IMR-90 (cell line): ENCODE results near the gene PCGF5. TPM values are rescaled to one million over a fixed set of nuclear protein-coding genes. Genes with fewer than 3 reads are reported as not detected.

Experiments
- ATAC-seq: fragments of 200-7000 bp; cut with Tn5 transposase; 2 replicates; pipeline ENCODE4 v1.9.1; 2020; ENCODE audit warnings: low read depth, mild to moderate bottlenecking, moderate library complexity
- BruUV-seq: library from RNA; stranded (reverse); fragments of 400-500 nt; replicated peaks from 2 replicates; lab custom pipeline; 2021; lab: Mats Ljungman, UMichigan
- CTCF ChIA-PET: fragments of 300-600 bp; formaldehyde crosslinking; extraction: SDS; loops from one replicate; lab custom pipeline; 2021; ENCODE audit warnings: antibody characterized with exemption; lab: Yijun Ruan, JAX
- POLR2A ChIA-PET: fragments of 300-600 bp; sonication (Branson Sonifier 250); formaldehyde crosslinking; loops from one replicate; lab custom pipeline; 2022; ENCODE audit warnings: antibody characterized with exemption; ENCODE audit not compliant: unreplicated experiment; lab: Charles Lee
- DNase-seq: peaks from one replicate; pipeline ENCODE4 v3.0.0; 2013
- H2AFZ ChIP-seq: replicated peaks from 2 replicates; pipeline ENCODE3; 2013; ENCODE audit warnings: low read length, mild to moderate bottlenecking; ENCODE audit not compliant: poor library complexity
- H2AK5ac ChIP-seq: 2 replicates; pipeline ENCODE4 v1.6.1; 2013; ENCODE audit warnings: low read depth, low read length, inconsistent platforms
- H2AK9ac ChIP-seq: replicated peaks from 2 replicates; pipeline ENCODE3; 2013; ENCODE audit warnings: mild to moderate bottlenecking, low read depth, low read length, moderate library complexity; ENCODE audit not compliant: poor library complexity
- H2BK120ac ChIP-seq: 2 replicates; pipeline ENCODE4 v1.6.1; 2013; ENCODE audit warnings: low read depth, low read length, inconsistent platforms
- H2BK15ac ChIP-seq: 3 replicates; pipeline ENCODE4 v1.6.1; 2013; ENCODE audit warnings: low read depth, low read length, inconsistent platforms
- H2BK20ac ChIP-seq: 2 replicates; pipeline ENCODE4 v1.6.1; 2013; ENCODE audit warnings: low read depth, mild to moderate bottlenecking, inconsistent platforms, low read length, moderate library complexity
- H2BK5ac ChIP-seq: 2 replicates; pipeline ENCODE4 v1.6.1; 2013; ENCODE audit warnings: mild to moderate bottlenecking, low read depth, low read length, inconsistent platforms; ENCODE audit not compliant: poor library complexity, severe bottlenecking
- H3K14ac ChIP-seq: replicated peaks from 2 replicates; pipeline ENCODE4 v1.6.1; 2013; ENCODE audit warnings: low read depth, low read length, inconsistent platforms
- H3K18ac ChIP-seq: 2 replicates; pipeline ENCODE4 v1.6.1; 2013; ENCODE audit warnings: low read depth, low read length, control low read depth
- H3K23ac ChIP-seq: 2 replicates; pipeline ENCODE4 v1.6.1; 2013; ENCODE audit warnings: low read depth, low read length, inconsistent platforms
- H3K27ac ChIP-seq: 2 replicates; pipeline ENCODE4 v1.5.1; 2013; ENCODE audit warnings: mild to moderate bottlenecking, control low read depth, low read length; ENCODE audit not compliant: insufficient read depth
- H3K27me3 ChIP-seq: 2 replicates; pipeline ENCODE4 v1.6.1; 2013; ENCODE audit warnings: low read length; ENCODE audit not compliant: control insufficient read depth, insufficient read depth
- H3K36me3 ChIP-seq: 2 replicates; pipeline ENCODE4 v1.6.1; 2013; ENCODE audit warnings: low read length, mixed read lengths; ENCODE audit not compliant: control insufficient read depth, insufficient read depth
- H3K4ac ChIP-seq: 2 replicates; pipeline ENCODE4 v1.6.1; 2013; ENCODE audit warnings: low read depth, low read length, inconsistent platforms
- H3K4me1 ChIP-seq: 2 replicates; pipeline ENCODE4 v1.6.1; 2013; ENCODE audit warnings: low read length, mixed read lengths; ENCODE audit not compliant: control insufficient read depth, insufficient read depth
- H3K4me2 ChIP-seq: 2 replicates; pipeline ENCODE4 v1.6.1; 2013; ENCODE audit warnings: low read depth, mild to moderate bottlenecking, control low read depth, low read length, moderate library complexity
- H3K4me3 ChIP-seq: 2 replicates; pipeline ENCODE4 v1.5.1; 2013; ENCODE audit warnings: low read depth, mild to moderate bottlenecking, control low read depth, low read length, moderate library complexity; ENCODE audit not compliant: insufficient read depth
- H3K56ac ChIP-seq: 2 replicates; pipeline ENCODE4 v1.6.1; 2013; ENCODE audit warnings: low read length, inconsistent platforms; ENCODE audit not compliant: insufficient read depth; ENCODE audit errors: extremely low read depth
- H3K79me1 ChIP-seq, 2 experiments: 2 replicates each; pipeline ENCODE4 v1.6.1; 2013; ENCODE audit warnings: low read length in 2 of 2, inconsistent platforms in 1 of 2, low read depth in 1 of 2
- H3K9ac ChIP-seq: 2 replicates; pipeline ENCODE4 v1.6.1; 2013; ENCODE audit warnings: low read depth, low read length, control low read depth
- H3K9me1 ChIP-seq: 2 replicates; pipeline ENCODE4 v1.6.1; 2013; ENCODE audit warnings: low read length, inconsistent platforms; ENCODE audit not compliant: insufficient read depth
- H3K9me3 ChIP-seq: 2 replicates; pipeline ENCODE4 v1.6.1; 2013; ENCODE audit warnings: low read length; ENCODE audit not compliant: control insufficient read depth, insufficient read depth
- H4K20me1 ChIP-seq: 2 replicates; pipeline ENCODE4 v1.6.1; 2013; ENCODE audit warnings: low read length, inconsistent platforms; ENCODE audit not compliant: insufficient read depth
- H4K5ac ChIP-seq: 2 replicates; pipeline ENCODE4 v1.6.1; 2013; ENCODE audit warnings: mild to moderate bottlenecking, low read depth, low read length, control low read depth
- H4K8ac ChIP-seq, 2 experiments: 2 replicates each; pipeline ENCODE4 v1.6.1; 2013; ENCODE audit warnings: low read depth in 2 of 2, low read length in 2 of 2, control low read depth in 1 of 2, inconsistent platforms in 1 of 2
- H4K91ac ChIP-seq: 2 replicates; pipeline ENCODE4 v1.6.1; 2013; ENCODE audit warnings: low read depth, low read length, inconsistent platforms; ENCODE audit not compliant: insufficient read depth
- BHLHE40 ChIP-seq: fragments of 150-350 bp; IDR thresholded peaks from 2 replicates; pipeline ENCODE4 v1.6.1; 2016; ENCODE audit warnings: mild to moderate bottlenecking, low read depth, low read length
- CEBPB ChIP-seq: IDR thresholded peaks from 2 replicates; pipeline ENCODE4 v1.6.1; 2012; ENCODE audit warnings: low read depth, low read length, improper control_type of control experiment
- CHD1 ChIP-seq: IDR thresholded peaks from 2 replicates; pipeline ENCODE4 v1.6.1; 2012; ENCODE audit warnings: low read depth, low read length, improper control_type of control experiment
- CTCF ChIP-seq: conservative IDR thresholded peaks from 2 replicates; pipeline ENCODE4 v1.5.1; 2012; ENCODE audit warnings: mild to moderate bottlenecking, low read depth, low read length, improper control_type of control experiment
- ELK1 ChIP-seq: fragments of 150-350 bp; IDR thresholded peaks from 2 replicates; pipeline ENCODE4 v1.6.1; 2016; ENCODE audit warnings: low read depth, mild to moderate bottlenecking, low read length, moderate library complexity, borderline replicate concordance
- FOS ChIP-seq: fragments of 150-350 bp; IDR thresholded peaks from 2 replicates; pipeline ENCODE4 v1.6.1; 2016; ENCODE audit warnings: low read depth, low read length
- MAFK ChIP-seq: IDR thresholded peaks from 2 replicates; pipeline ENCODE4 v1.6.1; 2012; ENCODE audit warnings: low read depth, low read length, improper control_type of control experiment
- MAZ ChIP-seq: IDR thresholded peaks from 2 replicates; pipeline ENCODE4 v1.6.1; 2012; ENCODE audit warnings: low read depth, mild to moderate bottlenecking, low read length, improper control_type of control experiment, moderate library complexity, borderline replicate concordance
- MXI1 ChIP-seq: IDR thresholded peaks from 2 replicates; pipeline ENCODE4 v1.6.1; 2012; ENCODE audit warnings: low read depth, mild to moderate bottlenecking, low read length, moderate library complexity, borderline replicate concordance
- NFE2L2 ChIP-seq: fragments of 150-350 bp; IDR thresholded peaks from 2 replicates; pipeline ENCODE4 v1.6.1; 2016; ENCODE audit warnings: low read depth, mild to moderate bottlenecking, low read length
- POLR2A ChIP-seq: IDR thresholded peaks from 2 replicates; pipeline ENCODE4 v1.6.1; 2012; ENCODE audit warnings: mild to moderate bottlenecking, low read depth, low read length
- RAD21 ChIP-seq: IDR thresholded peaks from 2 replicates; pipeline ENCODE4 v1.6.1; 2012; ENCODE audit warnings: low read length, improper control_type of control experiment
- RCOR1 ChIP-seq: IDR thresholded peaks from 2 replicates; pipeline ENCODE4 v1.6.1; 2012; ENCODE audit warnings: mild to moderate bottlenecking, low read length, improper control_type of control experiment; ENCODE audit not compliant: insufficient replicate concordance
- RFX5 ChIP-seq: IDR thresholded peaks from 2 replicates; pipeline ENCODE4 v1.8.0; 2012; ENCODE audit warnings: low read depth, mild to moderate bottlenecking, low read length, moderate library complexity
- SMC3 ChIP-seq: fragments of 150-350 bp; IDR thresholded peaks from 2 replicates; pipeline ENCODE4 v1.6.1; 2016; ENCODE audit warnings: low read depth, mild to moderate bottlenecking, antibody characterized with exemption, low read length, moderate library complexity
- WGBS, 2 experiments: methylation state at CpG; one replicate each; pipeline versions ENCODE4 v1.1.5 to v1.1.7; 2013; ENCODE audit warnings: missing lambda C conversion rate in 2 of 2; ENCODE audit not compliant: insufficient read length in 1 of 2; ENCODE audit errors: extremely low coverage in 2 of 2; 5-methylcytosine and 5-hydroxymethylcytosine counted together
- dilution Hi-C: fragments of 300-500 bp; cut with HindIII; formaldehyde crosslinking; loops from one replicate; pipeline ENCODE4 v1.14.3; 2018; ENCODE audit warnings: low sequenced_read_pairs; ENCODE audit not compliant: unreplicated experiment
- in situ Hi-C: fragments of 300-500 bp; cut with MboI; formaldehyde crosslinking; loops from 3 replicates; pipeline ENCODE4 v1.14.3; 2019; ENCODE audit warnings: low sequenced_read_pairs, inconsistent platforms, mixed read lengths
- intact Hi-C: fragments of 100-400 bp; cut with micrococcal nuclease; formaldehyde crosslinking; loops from 2 replicates; pipeline ENCODE4 v1.10.0; 2022
- polyA plus RNA-seq, 3 experiments: library from polyadenylated mRNA; depleted of rRNA; stranded (reverse); fragments of >200 nt; gene quantifications; 2 replicates each; pipeline ENCODE4 v1.2.3, GENCODE V29; 2012; ENCODE audit warnings: low replicate concordance in 1 of 3
- total RNA-seq: library from RNA; depleted of rRNA; stranded (reverse); fragments of >200 nt; gene quantifications from 2 replicates; pipeline ENCODE4 v1.2.3, GENCODE V29; 2012

PCGF5 gene
- total and polyA plus RNA-seq, 2 of the 4 experiments (the other 2 are of a cell fraction): 9.0 to 18.1 TPM

GRCh38 chr10:91313796-91314485, 93.5 kb downstream of the PCGF5 start:
- H3K4me1 ChIP-seq: peaks cover 14% of the 10 kb centered on the region
- intact Hi-C loops (no loop called here), in situ Hi-C loops (no loop called here), dilution Hi-C loops (no loop called here)
- H3K14ac ChIP-seq: no peak overlapping the region; the same call in 1 of the 2 replicates
- H3K36me3 ChIP-seq: no peaks in the 10 kb centered on the region
- no TSS peak for BruUV-seq
- H3K9ac ChIP-seq: peak overlapping the region; percentile 15; the same call in 1 of the 2 replicates
- H2AK5ac ChIP-seq: peak overlapping the region; percentile 19
- H3K27ac ChIP-seq: peak overlapping the region; percentile 92
- no peak overlapping the region for H3K4me3 ChIP-seq
- peak overlapping the region; percentile 7 to 32; a peak in 2 of 4 replicates for H4K8ac ChIP-seq
- peaks cover 7% of the 10 kb centered on the region; the same call in 1 of the 2 replicates for H3K9me1 ChIP-seq
- H3K27me3 ChIP-seq: no peaks in the 10 kb centered on the region; the same call in 1 of the 2 replicates
- H3K56ac ChIP-seq: peak overlapping the region; percentile 2; the same call in 1 of the 2 replicates
- peak overlapping the region; percentile 12; the same call in 1 of the 2 replicates for H4K91ac ChIP-seq
- CTCF ChIA-PET: interaction anchor here (0.6 kb wide), 2 partner anchors 63 to 298 kb away, joined by 3 to 4 read pairs; no protein-coding TSS in a partner anchor
- no peaks in the 10 kb centered on the region for H3K79me1 ChIP-seq
- H3K4ac ChIP-seq: peak overlapping the region; percentile 44; the same call in 1 of the 2 replicates
- no peaks in the 10 kb centered on the region for H3K9me3 ChIP-seq
- H3K23ac ChIP-seq: peak overlapping the region; percentile 39
- H3K4me2 ChIP-seq: peak overlapping the region; percentile 66
- peak overlapping the region; percentile 11 for H2AK9ac ChIP-seq
- ATAC-seq: peak; percentile 85
- H2BK5ac ChIP-seq: peak overlapping the region; percentile 77
- POLR2A ChIA-PET: no interaction called here
- H3K18ac ChIP-seq: peak overlapping the region; percentile 88
- no peaks in the 10 kb centered on the region for H4K20me1 ChIP-seq
- peak overlapping the region; percentile 56 for H2BK120ac ChIP-seq
- H2BK15ac ChIP-seq: peak overlapping the region; percentile 39; the same call in 1 of the 3 replicates
- peak overlapping the region; percentile 68 for H4K5ac ChIP-seq
- H2BK20ac ChIP-seq: peak overlapping the region; percentile 51; the same call in 1 of the 2 replicates
- H2AFZ ChIP-seq: peak overlapping the region; percentile 36
- peak; percentile 96 for DNase-seq
- WGBS, 2 experiments: no CpG with 5 or more reads among the region's 6 CpGs
- TF ChIP-seq MXI1 (no peak), RFX5 (no peak), RAD21 (no peak), CTCF (no peak), CEBPB (no peak), NFE2L2 (no peak), MAFK (no peak), ELK1 (no peak), MAZ (peak; percentile 62; the same call in 1 of the 2 replicates), POLR2A (no peak), CHD1 (no peak), FOS (peak; percentile 71; the same call in 1 of the 2 replicates), RCOR1 (no peak), SMC3 (no peak), BHLHE40 (no peak)
